Motor neuron (in vitro differentiated cells): Measurements from ENCODE around the gene TNFRSF11A. TPM values are rescaled to one million over a fixed set of nuclear protein-coding genes. Genes with fewer than 3 reads are reported as not detected.

ENCODE experiments used
- ATAC-seq, 8 experiments: fragments of 200-7000 bp; cut with Tn5 transposase; replicated peaks in 6 of 8; 2 replicates each; pipeline ENCODE4 v1.8.0; 2021; ENCODE audit warnings: mild to moderate bottlenecking in 8 of 8, moderate library complexity in 8 of 8
- H3K27ac ChIP-seq, 2 donors: fragments of 250-450 bp; sonication (Bioruptor Pico); 2 replicates each; pipeline ENCODE4 v1.9.0; 2021; ENCODE audit warnings: antibody characterized with exemption in 2 of 2, mild to moderate bottlenecking in 2 of 2, moderate library complexity in 1 of 2
- H3K4me1 ChIP-seq, 2 donors: fragments of 250-450 bp; sonication (Bioruptor Pico); replicated peaks in 1 of 2; 2 replicates each; pipeline ENCODE4 v1.6.1; 2021; ENCODE audit warnings: antibody characterized with exemption in 2 of 2, mild to moderate bottlenecking in 2 of 2, moderate library complexity in 1 of 2
- H3K4me3 ChIP-seq, 5 donors: fragments of 250-450 bp; sonication (Bioruptor Pico); 2 replicates each; pipeline ENCODE4 v1.9.0; 2021; ENCODE audit warnings: antibody characterized with exemption in 5 of 5, mild to moderate bottlenecking in 5 of 5, moderate library complexity in 4 of 5
- WGBS, 10 experiments: fragments of 450-650 bp; shearing (Covaris generic); methylation state at CpG; one replicate each; pipeline ENCODE4 v1.0.0; 2022; 5-methylcytosine and 5-hydroxymethylcytosine counted together
- in situ Hi-C, 9 experiments: fragments of 400-800 bp; cut with MboI; loops; one replicate each; pipeline ENCODE4 v1.15.0; 2021; ENCODE audit warnings: low sequenced_read_pairs in 9 of 9, low pct_unique_long_range_greater_than_20kb in 2 of 9; ENCODE audit not compliant: unreplicated experiment in 9 of 9
- total RNA-seq, 8 experiments: library from RNA; unstranded; fragments of 300-600 nt; gene quantifications; 2 replicates each; pipeline versions ENCODE4 v1.2.3 to v1.2.4, GENCODE V29; 2022

The TNFRSF11A gene
- total RNA-seq, 8 experiments from 2014 or later = 0.05 to 13.2 (median 0.41) TPM

DNA sequence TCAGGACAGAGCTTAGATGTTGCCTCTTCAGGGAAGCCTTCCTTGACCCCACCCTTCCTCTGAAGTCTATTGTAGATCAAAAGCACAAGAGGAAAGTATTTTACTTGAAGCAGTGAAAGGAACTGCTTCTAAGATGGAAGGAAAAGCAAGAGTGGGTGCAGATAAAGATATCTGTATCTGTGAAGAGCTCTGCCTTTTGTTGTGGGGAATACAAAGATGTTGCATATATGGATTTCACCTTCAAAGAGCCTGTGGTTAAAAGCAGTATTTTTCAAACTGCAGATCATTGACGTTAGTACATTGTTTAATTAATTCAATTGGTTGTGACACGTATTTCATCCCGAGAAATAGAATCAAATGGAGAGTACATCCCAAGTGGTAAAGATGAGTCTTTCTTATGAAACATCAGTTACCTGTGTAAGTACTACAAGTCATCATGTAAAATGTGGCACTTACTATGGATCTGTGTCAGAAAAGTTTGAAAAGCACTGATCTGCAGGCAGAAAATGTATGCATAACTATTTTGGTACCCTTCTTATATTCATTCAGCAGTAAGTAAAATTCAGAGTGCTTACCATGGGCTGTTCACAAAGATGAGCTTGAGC lies 24.6 kb upstream of the TNFRSF11A start:
- WGBS, 10 experiments = 33 to 100% (median 95%) methylated on average over 1 to 3 of the region's 3 CpGs; no CpG with 5 or more reads in 1 of the 10 experiments
- Histone ChIP-seq H3K4me1 (no peaks in the 10 kb centered on the region), H3K4me3 (no peak overlapping the region), H3K27ac (no peak overlapping the region)
- ATAC-seq = no peak
- in situ Hi-C loops = no loop called here

DNA sequence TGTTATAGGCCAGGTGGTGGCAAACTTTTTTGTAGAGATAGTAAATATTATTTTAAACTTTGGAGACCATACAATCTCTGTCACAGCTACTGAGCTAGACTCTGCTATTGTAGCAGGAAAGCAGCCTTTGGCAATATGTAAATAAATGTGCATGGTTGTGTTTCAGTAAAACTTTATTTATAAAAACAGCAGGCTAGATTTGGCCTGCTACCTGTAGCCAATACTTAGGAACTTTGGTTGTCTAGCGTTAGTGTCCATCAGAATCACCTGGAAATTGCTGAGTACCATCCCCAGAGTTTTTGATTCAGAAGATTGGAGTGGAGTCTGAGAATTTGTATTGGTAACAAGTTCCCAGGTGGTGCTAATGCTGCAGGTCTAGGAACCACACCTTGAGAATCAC lies 23.8 kb upstream of the TNFRSF11A start:
- H3K27ac ChIP-seq = no peak overlapping the region
- ATAC-seq = no peak
- 80 to 100% (median 100%) methylated on average over 1 of the region's 1 CpG; no CpG with 5 or more reads in 6 of the 10 experiments for WGBS, 10 experiments
- H3K4me3 ChIP-seq = no peak overlapping the region
- in situ Hi-C loops = no loop called here
- H3K4me1 ChIP-seq = no peaks in the 10 kb centered on the region

DNA sequence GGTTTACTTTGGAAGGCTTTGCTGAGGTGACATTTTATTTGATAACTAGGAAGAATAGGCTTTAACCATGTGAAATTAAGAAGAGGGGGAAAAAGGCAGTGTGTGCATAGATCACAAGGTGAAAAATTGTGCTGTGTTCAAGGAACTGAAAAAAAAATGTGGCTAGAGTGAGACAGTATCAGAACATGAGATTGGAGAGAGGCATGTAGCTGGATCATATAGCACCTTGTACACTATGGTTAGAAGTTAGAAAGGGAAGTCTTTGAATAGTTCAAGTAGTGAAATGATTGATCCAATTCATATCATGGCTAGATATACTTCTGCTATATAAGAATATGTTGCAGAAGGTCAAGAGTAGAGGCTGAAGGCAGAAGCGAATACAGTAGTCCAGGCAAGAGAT lies 12.3 kb upstream of the TNFRSF11A start:
- H3K4me1 ChIP-seq = no peaks in the 10 kb centered on the region
- H3K4me3 ChIP-seq = no peak overlapping the region
- 80 to 100% (median 100%) methylated on average over 1 of the region's 1 CpG; no CpG with 5 or more reads in 3 of the 10 experiments for WGBS, 10 experiments
- no peak overlapping the region for H3K27ac ChIP-seq
- in situ Hi-C loops = no loop called here
- no peak for ATAC-seq

DNA sequence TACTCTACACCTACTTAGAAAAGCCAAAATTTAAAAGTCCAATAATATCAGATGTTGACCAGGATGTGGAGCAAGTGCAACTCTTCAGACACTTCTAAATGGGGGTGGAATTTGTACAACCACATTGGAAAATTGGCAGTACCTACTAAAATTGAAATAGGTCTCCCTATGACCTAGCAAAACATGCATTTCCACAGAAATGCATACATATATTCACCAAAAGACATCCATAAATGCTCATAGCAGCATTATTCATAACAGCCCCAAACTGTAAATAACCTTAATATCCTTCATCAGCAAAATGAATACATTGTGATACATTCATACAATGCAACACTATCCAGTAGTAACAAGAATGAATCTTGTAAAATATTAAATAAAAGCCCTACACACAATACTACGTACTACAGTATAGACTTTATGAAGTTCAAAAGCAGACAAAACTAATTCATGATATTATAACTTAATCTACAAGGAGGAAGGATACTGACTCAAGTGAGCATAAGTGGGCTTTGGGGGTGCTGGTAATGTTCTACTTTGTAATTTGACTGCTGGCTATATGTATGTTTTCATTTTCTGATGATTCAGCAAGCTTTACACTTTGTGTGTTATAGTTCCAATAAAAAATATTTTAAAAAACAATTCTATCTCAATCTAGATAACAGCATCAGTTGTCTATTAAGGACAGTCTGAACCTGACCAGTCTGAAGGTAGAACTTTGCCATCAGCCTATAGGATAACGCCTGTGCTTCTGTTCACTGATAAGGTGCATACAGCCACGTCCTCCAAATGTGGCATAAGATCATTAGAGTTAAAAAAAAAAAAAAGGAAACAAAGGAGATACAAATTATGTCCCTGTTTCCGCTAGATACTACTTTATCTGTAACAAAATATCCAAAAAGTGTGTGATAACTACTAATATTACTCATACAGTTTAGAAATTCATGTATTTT lies 6.6 kb upstream of the TNFRSF11A start:
- no peak overlapping the region for H3K27ac ChIP-seq
- no peak overlapping the region for H3K4me3 ChIP-seq
- in situ Hi-C loops = no loop called here
- ATAC-seq = peak in 4 of 8 experiments; percentile 23 to 94 (median 58)
- no peaks in the 10 kb centered on the region for H3K4me1 ChIP-seq
- WGBS, 10 experiments = 39 to 100% (median 74%) methylated on average over 2 to 4 of the region's 4 CpGs

DNA sequence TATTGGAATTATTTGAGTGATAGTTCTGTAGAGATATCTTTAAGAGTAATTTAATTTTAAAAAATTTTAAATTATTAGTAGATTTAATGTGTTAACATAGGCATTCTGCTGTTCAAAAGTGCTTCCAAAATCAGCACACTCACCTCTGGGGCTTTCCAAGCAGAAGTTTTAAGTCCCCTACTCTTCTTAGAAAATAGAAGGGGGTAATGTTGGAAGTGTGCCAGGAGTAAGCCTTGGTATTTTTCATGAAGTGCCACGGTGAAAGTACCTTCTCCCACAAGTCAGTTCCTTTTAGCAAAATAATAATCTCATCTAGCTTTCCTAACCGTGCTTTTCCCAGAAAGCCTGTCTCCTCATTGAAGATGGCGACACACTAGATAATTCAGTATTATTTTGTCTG lies 3.9 kb upstream of the TNFRSF11A start:
- peaks cover under 1 to 2% of the 10 kb centered on the region in 2 donors for H3K4me1 ChIP-seq
- no peak for ATAC-seq
- no peak overlapping the region for H3K4me3 ChIP-seq
- WGBS, 10 experiments = 54 to 100% (median 67%) methylated on average over 1 to 3 of the region's 3 CpGs; no CpG with 5 or more reads in 1 of the 10 experiments
- in situ Hi-C loops = no loop called here
- no peak overlapping the region for H3K27ac ChIP-seq

DNA sequence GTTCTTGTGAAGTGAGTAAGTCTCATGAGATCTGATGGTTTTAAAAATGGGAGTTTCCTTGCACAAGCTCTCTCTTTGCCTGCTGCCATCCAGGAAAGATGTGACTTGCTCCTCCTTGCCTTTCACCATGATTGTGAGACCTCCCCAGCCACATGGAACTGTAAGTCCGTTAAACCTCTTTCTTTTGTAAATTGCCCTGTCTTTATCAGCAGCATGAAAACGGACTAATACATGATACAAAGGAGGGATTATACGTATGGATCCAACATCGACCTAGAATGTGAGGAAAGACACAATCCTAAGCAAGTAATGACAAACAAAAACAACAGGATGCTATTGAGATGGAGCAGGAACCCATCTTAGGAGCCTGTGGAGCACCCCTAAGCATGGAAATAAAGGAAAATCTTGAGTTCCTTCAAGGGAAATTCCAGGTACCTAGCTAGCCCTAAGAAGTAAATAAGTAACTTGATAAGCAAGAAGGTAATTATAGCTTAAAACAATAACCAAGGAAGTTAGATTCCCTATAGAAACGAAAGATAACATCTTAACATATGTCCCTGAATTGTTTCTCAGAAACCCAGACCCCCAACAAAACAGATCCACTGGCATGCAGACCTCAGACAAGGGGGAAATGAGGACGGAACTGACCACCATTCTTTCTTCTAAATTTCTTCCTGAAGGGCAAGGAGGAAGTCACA lies 1.5 kb upstream of the TNFRSF11A start:
- Histone ChIP-seq H3K4me1 (peaks cover 3 to 4% of the 10 kb centered on the region in 2 donors), H3K27ac (no peak overlapping the region), H3K4me3 (no peak overlapping the region)
- WGBS, 10 experiments = 0 to 75% (median 35%) methylated on average over 2 to 6 of the region's 6 CpGs; no CpG with 5 or more reads in 2 of the 10 experiments
- no peak for ATAC-seq
- in situ Hi-C loops = no loop called here

DNA sequence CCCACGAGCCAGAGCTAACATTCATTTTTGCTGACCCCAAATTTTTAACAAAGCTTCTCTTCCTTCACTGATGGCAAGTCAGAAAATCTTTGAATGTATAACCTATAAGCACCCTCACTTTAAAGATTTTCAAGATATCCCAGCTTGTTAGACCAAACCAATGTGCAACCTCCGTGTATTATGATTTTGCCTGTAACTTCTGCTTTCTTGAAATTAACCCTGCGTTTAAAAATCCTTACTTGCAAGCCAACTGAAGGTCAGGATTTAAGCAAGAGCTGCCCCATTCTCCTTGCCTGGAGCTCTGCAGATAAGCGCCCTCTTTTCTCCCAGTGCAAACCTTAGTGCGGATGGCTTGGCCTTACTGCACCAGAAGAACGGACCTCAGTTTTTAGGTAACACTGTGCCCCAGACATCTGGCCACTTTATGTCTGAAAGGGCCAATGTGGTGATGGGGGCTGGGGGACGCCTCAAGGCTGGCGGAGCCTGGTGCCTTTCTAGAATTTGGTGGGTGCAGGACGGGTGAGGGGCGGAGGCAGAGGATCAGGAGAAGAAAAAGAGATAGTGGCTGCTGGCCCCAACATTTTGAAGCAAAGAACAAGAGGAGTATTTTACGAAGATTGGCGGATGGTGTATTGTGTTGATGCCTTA lies 805 bp upstream of the TNFRSF11A start:
- WGBS, 10 experiments = 0 to 90% (median 78%) methylated on average over 1 to 9 of the region's 12 CpGs; no CpG with 5 or more reads in 2 of the 10 experiments
- in situ Hi-C loops = no loop called here
- no peak for ATAC-seq
- peaks cover 3 to 4% of the 10 kb centered on the region in 2 donors for H3K4me1 ChIP-seq
- H3K4me3 ChIP-seq = no peak overlapping the region
- no peak overlapping the region for H3K27ac ChIP-seq

DNA sequence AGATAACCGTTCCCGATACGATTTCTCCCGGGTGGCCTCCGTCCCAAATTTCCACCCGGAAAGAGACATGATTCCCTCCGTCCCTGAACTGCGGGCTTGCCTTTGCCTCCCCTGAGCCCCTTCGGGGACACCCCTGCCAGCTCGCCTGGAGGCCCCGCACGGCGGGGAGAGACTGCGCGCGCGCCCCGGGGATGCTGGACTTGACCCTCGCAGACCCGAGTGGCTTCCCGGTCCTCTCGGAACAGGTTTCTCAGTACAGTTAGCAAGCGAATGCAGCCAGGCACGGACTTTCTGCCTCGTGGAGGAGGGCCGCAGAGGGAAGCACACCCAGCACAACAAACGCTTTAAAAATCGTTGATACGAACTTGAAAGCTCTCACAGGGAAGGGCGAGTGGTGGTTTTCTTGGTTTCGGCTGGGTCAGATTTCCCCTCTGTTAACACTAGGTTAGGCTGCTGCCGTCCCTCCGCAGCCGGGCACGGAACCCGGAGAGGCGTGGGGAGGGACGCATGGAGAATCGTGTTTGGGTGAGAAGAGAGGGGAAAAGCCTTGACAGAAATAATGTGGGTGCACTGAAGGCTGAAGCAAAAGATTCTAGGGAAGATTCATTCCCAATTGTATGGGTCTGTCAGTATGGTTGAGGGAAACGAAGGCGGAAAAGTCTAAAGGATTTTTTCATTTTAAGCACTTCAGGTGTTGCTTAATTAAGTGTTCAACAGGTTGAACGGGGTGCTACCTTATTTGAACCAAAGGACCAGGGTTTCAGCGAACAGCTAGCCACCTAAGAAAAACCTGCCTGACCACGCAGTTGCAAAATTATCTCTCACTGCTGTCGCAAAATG lies 916 bp downstream of the TNFRSF11A start:
- WGBS, 10 experiments = 0 to 20% (median 7%) methylated on average over 1 to 14 of the region's 45 CpGs
- Histone ChIP-seq H3K27ac (no peak overlapping the region), H3K4me3 (peak overlapping the region; percentile 22 to 36 (median 29)), H3K4me1 (peaks cover 3 to 4% of the 10 kb centered on the region in 2 donors)
- in situ Hi-C loops = no loop called here
- ATAC-seq = peak; percentile 19 to 75 (median 66)

DNA sequence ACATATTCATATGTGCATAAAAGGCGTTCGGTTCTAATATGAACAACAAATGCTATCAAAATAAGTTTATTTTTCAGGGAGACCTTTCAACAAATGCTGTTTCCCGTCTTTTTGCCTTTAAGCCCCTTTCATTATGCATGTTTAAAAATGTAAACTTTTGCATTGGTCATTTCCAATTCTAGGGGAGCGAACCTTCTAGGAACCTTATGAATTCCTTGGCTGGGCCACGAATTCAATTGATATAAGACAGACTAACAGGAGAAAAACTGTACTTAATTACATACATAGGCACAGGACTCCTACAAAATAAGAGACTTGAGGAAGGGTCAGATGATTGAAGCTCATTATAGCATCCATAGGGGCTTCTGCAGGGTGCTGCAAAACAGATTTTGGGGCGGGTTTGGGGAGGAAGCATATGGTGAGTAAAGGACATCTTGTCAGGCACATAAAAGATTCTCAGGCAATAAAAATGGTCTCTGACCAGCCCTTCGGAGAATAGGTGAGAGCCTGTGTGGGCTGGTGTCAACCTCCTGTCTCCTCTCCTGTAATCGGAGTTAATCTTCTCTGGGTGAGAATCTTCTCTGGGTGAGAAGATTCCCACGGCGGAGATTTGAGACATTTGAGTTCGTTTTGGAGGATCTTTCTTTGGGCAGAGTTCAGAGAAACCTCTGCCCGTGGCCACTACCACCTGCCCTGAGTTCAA lies 1.7 kb downstream of the TNFRSF11A start:
- WGBS, 10 experiments = 13 to 55% (median 37%) methylated on average over 2 to 10 of the region's 12 CpGs
- no peak overlapping the region for H3K4me3 ChIP-seq
- H3K4me1 ChIP-seq = peaks cover 3 to 4% of the 10 kb centered on the region in 2 donors
- H3K27ac ChIP-seq = no peak overlapping the region
- no peak for ATAC-seq
- in situ Hi-C loops = no loop called here

DNA sequence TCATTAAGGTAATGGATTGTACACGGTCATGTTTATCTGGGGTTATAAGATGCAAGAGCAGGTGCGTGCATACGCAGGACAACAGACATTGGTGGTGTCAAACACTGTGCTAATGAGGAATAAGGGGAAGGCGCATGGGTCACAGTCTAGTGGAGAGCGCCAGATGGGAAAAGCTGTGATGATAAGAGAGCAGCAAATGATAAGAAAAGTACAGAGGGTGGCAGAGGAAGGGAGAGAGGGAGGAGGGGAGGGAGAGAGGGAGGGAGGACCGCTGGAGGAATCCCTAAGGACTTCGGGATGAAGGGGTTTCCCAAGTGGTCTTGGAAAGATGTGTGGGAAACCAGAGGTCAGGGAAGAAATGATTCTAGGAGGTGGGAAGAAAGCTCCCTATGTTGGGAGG lies 2.9 kb downstream of the TNFRSF11A start:
- Histone ChIP-seq H3K4me3 (no peak overlapping the region), H3K27ac (no peak overlapping the region), H3K4me1 (peaks cover 3 to 4% of the 10 kb centered on the region in 2 donors)
- 27 to 100% (median 86%) methylated on average over 1 to 5 of the region's 7 CpGs; no CpG with 5 or more reads in 2 of the 10 experiments for WGBS, 10 experiments
- no peak for ATAC-seq
- in situ Hi-C loops = no loop called here

DNA sequence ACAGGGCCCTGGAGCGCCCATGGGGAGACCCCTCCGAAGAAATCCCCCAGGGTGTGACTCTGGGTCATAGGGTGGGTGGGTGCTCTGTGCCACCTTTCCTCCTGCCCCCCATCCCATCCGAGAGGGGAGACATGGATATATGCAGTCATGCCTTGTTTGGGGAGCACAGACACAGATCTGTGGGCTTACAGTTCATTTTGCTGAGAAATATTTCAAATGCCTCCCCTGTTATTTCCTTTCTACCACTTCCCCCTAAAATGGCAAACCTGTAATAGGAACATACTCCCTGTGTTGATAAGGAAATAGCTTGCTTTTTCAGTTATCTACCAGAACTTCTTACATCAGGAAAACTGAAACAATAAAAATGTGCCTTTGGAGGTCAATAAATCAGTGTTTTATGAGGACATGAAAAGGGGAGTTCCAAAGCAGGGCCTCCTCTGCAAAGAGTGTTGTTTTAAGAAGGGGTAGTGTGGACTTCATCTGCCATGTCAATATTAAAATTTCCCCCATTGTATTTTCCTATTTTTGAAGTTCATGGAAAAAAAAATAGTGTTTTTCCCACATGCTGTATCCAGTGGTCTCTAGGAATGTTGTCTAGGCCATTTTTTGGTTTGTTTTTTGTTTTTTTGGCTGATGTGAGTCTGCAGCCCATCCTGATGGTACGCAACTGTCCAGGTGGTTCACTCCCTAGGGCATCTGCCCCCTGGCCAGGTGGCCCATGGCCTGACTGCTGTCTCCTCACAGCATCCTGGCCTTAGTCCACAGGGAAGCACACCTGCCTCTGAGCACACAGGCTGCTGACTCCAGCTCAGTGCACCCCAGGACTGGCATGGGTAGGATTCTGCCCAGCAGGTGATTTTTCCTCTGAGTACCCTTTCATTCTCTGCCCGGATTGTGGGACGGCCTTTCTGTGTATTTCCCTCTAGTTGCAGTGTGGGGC lies 3.7 kb downstream of the TNFRSF11A start:
- Histone ChIP-seq H3K27ac (no peak overlapping the region), H3K4me3 (no peak overlapping the region), H3K4me1 (peaks cover 3 to 4% of the 10 kb centered on the region in 2 donors)
- WGBS, 10 experiments = 60 to 100% (median 87%) methylated on average over 1 to 4 of the region's 6 CpGs; no CpG with 5 or more reads in 2 of the 10 experiments
- no peak for ATAC-seq
- in situ Hi-C loops = no loop called here
